Subcutaneous abdominal adipose tissue (tissue), 5 donors: ENCODE results near the gene ERLIN1.

Experiments used
- H3K27ac ChIP-seq: one replicate; pipeline ENCODE4 v1.7.0; 2013; ENCODE audit warnings: low read depth, mild to moderate bottlenecking, inconsistent platforms, low read length, moderate library complexity
- H3K27me3 ChIP-seq, 5 donors: one replicate each; pipeline ENCODE4 v1.7.0; 2013; ENCODE audit warnings: low read length in 5 of 5, inconsistent platforms in 1 of 5; ENCODE audit not compliant: control insufficient read depth in 5 of 5, insufficient read depth in 4 of 5
- H3K36me3 ChIP-seq, 5 donors: one replicate each; pipeline ENCODE4 v1.7.0; 2013; ENCODE audit warnings: low read length in 5 of 5; ENCODE audit not compliant: control insufficient read depth in 5 of 5, insufficient read depth in 5 of 5
- H3K4me1 ChIP-seq, 5 donors: one replicate each; pipeline ENCODE4 v1.7.0; 2013; ENCODE audit warnings: low read length in 5 of 5, mild to moderate bottlenecking in 3 of 5, moderate library complexity in 1 of 5; ENCODE audit not compliant: control insufficient read depth in 5 of 5, insufficient read depth in 5 of 5
- H3K4me3 ChIP-seq, 5 donors: one replicate each; pipeline ENCODE4 v1.7.0; 2013; ENCODE audit warnings: low read length in 5 of 5, low read depth in 1 of 5
- H3K9ac ChIP-seq, 5 donors: one replicate each; pipeline ENCODE4 v1.7.0; 2013; ENCODE audit warnings: low read length in 5 of 5, mild to moderate bottlenecking in 4 of 5, moderate library complexity in 3 of 5
- H3K9me3 ChIP-seq, 5 donors: one replicate each; pipeline ENCODE4 v1.7.0; 2013; ENCODE audit warnings: low read length in 5 of 5; ENCODE audit not compliant: control insufficient read depth in 5 of 5
- donor health status: healthy.
- donor health status: healthy.
- donor health status: healthy.
- donor health status: healthy.
- donor health status: healthy.

ERLIN1 gene

GRCh38 chr10:100155936-100156335 lies 29.9 kb downstream of the ERLIN1 start:
- no peaks in the 10 kb centered on the region for H3K4me1 ChIP-seq
- no peaks in the 10 kb centered on the region for H3K27me3 ChIP-seq
- no peaks in the 10 kb centered on the region for H3K9me3 ChIP-seq
- no peak overlapping the region for H3K27ac ChIP-seq
- no peak overlapping the region for H3K9ac ChIP-seq
- H3K4me3 ChIP-seq: no peak overlapping the region
- H3K36me3 ChIP-seq: peaks cover 46 to 63% (median 56%) of the 10 kb centered on the region in 5 donors

GRCh38 chr10:100154666-100155065 lies 31.2 kb downstream of the ERLIN1 start:
- H3K27ac ChIP-seq: no peak overlapping the region
- no peaks in the 10 kb centered on the region for H3K9me3 ChIP-seq
- no peak overlapping the region for H3K4me3 ChIP-seq
- H3K9ac ChIP-seq: no peak overlapping the region
- no peaks in the 10 kb centered on the region for H3K27me3 ChIP-seq
- H3K4me1 ChIP-seq: no peaks in the 10 kb centered on the region
- peaks cover 48 to 69% (median 63%) of the 10 kb centered on the region in 5 donors for H3K36me3 ChIP-seq

GRCh38 chr10:100153239-100153825 lies 32.5 kb downstream of the ERLIN1 start:
- no peaks in the 10 kb centered on the region for H3K4me1 ChIP-seq
- H3K4me3 ChIP-seq: no peak overlapping the region
- H3K9ac ChIP-seq: no peak overlapping the region
- H3K27me3 ChIP-seq: no peaks in the 10 kb centered on the region
- H3K36me3 ChIP-seq: peaks cover 43 to 70% (median 63%) of the 10 kb centered on the region in 5 donors
- no peak overlapping the region for H3K27ac ChIP-seq
- no peaks in the 10 kb centered on the region for H3K9me3 ChIP-seq

GRCh38 chr10:100151723-100152300 lies 34.0 kb downstream of the ERLIN1 start:
- Histone ChIP-seq H3K27me3 (no peaks in the 10 kb centered on the region), H3K4me1 (no peaks in the 10 kb centered on the region), H3K4me3 (no peak overlapping the region), H3K27ac (no peak overlapping the region), H3K9ac (no peak overlapping the region), H3K9me3 (no peaks in the 10 kb centered on the region), H3K36me3 (peaks cover 43 to 65% (median 58%) of the 10 kb centered on the region in 5 donors)

GRCh38 chr10:100148353-100149211 lies 37.2 kb downstream of the ERLIN1 start:
- Histone ChIP-seq H3K27me3 (no peaks in the 10 kb centered on the region), H3K9ac (no peak overlapping the region), H3K4me3 (no peak overlapping the region), H3K9me3 (no peaks in the 10 kb centered on the region), H3K27ac (no peak overlapping the region), H3K36me3 (peaks cover 22 to 38% (median 33%) of the 10 kb centered on the region in 5 donors), H3K4me1 (no peaks in the 10 kb centered on the region)

GRCh38 chr10:100146875-100147650 lies 38.8 kb downstream of the ERLIN1 start:
- no peaks in the 10 kb centered on the region for H3K9me3 ChIP-seq
- H3K4me3 ChIP-seq: no peak overlapping the region
- no peaks in the 10 kb centered on the region for H3K27me3 ChIP-seq
- no peaks in the 10 kb centered on the region for H3K4me1 ChIP-seq
- H3K9ac ChIP-seq: no peak overlapping the region
- no peak overlapping the region for H3K27ac ChIP-seq
- peaks cover 9 to 25% (median 18%) of the 10 kb centered on the region in 5 donors for H3K36me3 ChIP-seq

- H3K4me3 ChIP-seq: no peak overlapping the region
- no peaks in the 10 kb centered on the region for H3K9me3 ChIP-seq
- no peak overlapping the region for H3K27ac ChIP-seq
- no peaks in the 10 kb centered on the region for H3K27me3 ChIP-seq
- H3K4me1 ChIP-seq: no peaks in the 10 kb centered on the region
- peaks cover 3 to 18% (median 12%) of the 10 kb centered on the region in 5 donors for H3K36me3 ChIP-seq
- no peak overlapping the region for H3K9ac ChIP-seq
Measured at GRCh38 chr10:100146398-100146797, 39.4 kb downstream of the ERLIN1 start.

- H3K9ac ChIP-seq: no peak overlapping the region
- no peaks in the 10 kb centered on the region for H3K4me1 ChIP-seq
- H3K27me3 ChIP-seq: no peaks in the 10 kb centered on the region
- no peak overlapping the region for H3K4me3 ChIP-seq
- H3K27ac ChIP-seq: no peak overlapping the region
- H3K36me3 ChIP-seq: no peaks in the 10 kb centered on the region
- H3K9me3 ChIP-seq: no peaks in the 10 kb centered on the region
Measured at GRCh38 chr10:100143756-100144155, 42.1 kb downstream of the ERLIN1 start.

- Histone ChIP-seq H3K4me1 (no peaks in the 10 kb centered on the region), H3K27me3 (no peaks in the 10 kb centered on the region)
Measured at GRCh38 chr10:100141446-100142087, 44.3 kb downstream of the ERLIN1 start.

More at GRCh38 chr10:100141446-100142087, 44.3 kb downstream of the ERLIN1 start:
- Histone ChIP-seq H3K36me3 (no peaks in the 10 kb centered on the region), H3K27ac (no peak overlapping the region), H3K9me3 (no peaks in the 10 kb centered on the region), H3K9ac (no peak overlapping the region), H3K4me3 (no peak overlapping the region)
